Smooth muscle cell (in vitro differentiated cells): ENCODE measurements around the gene MKNK1. TPM values are rescaled to one million over a fixed set of nuclear protein-coding genes. Genes with fewer than 3 reads are reported as not detected.

Experiments used
- DNase-seq: peaks from one replicate; lab custom pipeline; 2025; ENCODE audit not compliant: unreplicated experiment; lab: John Stamatoyannopoulos, UW
- H2AFZ ChIP-seq: fragments of 200-600 bp; sonication (generic); 2 replicates; pipeline ENCODE4 v1.6.0; 2016; ENCODE audit warnings: antibody characterized with exemption, low read depth, mild to moderate bottlenecking
- H3F3A ChIP-seq: fragments of 200-600 bp; sonication (generic); 2 replicates; pipeline ENCODE4 v1.6.0; 2017; ENCODE audit warnings: antibody characterized with exemption, low read depth
- H3K27ac ChIP-seq: fragments of 200-600 bp; sonication (generic); 2 replicates; pipeline ENCODE4 v1.5.1; 2016; ENCODE audit warnings: low read depth, mild to moderate bottlenecking
- H3K27me3 ChIP-seq: fragments of 200-600 bp; sonication (generic); 2 replicates; pipeline ENCODE4 v1.6.1; 2016; ENCODE audit warnings: low read depth, mild to moderate bottlenecking
- H3K36me3 ChIP-seq: fragments of 200-600 bp; sonication (generic); 2 replicates; pipeline ENCODE4 v1.5.1; 2016; ENCODE audit warnings: low read depth
- H3K4me1 ChIP-seq: fragments of 200-600 bp; sonication (generic); 2 replicates; pipeline ENCODE4 v1.5.1; 2016; ENCODE audit warnings: low read depth
- H3K4me2 ChIP-seq: fragments of 200-600 bp; sonication (generic); 2 replicates; pipeline ENCODE4 v1.6.0; 2016; ENCODE audit warnings: mild to moderate bottlenecking
- H3K4me3 ChIP-seq: fragments of 200-600 bp; sonication (generic); 2 replicates; pipeline ENCODE4 v1.5.1; 2016; ENCODE audit warnings: mild to moderate bottlenecking
- H3K79me2 ChIP-seq: fragments of 200-600 bp; sonication (generic); 2 replicates; pipeline ENCODE4 v1.6.0; 2016; ENCODE audit warnings: low read depth, mild to moderate bottlenecking
- H3K9ac ChIP-seq: fragments of 200-600 bp; sonication (generic); 2 replicates; pipeline ENCODE4 v1.6.0; 2016; ENCODE audit warnings: low read depth
- H3K9me3 ChIP-seq: fragments of 200-600 bp; sonication (generic); replicated peaks from 2 replicates; pipeline ENCODE4 v1.5.1; 2016; ENCODE audit warnings: low read depth
- H4K20me1 ChIP-seq: fragments of 200-600 bp; sonication (generic); 2 replicates; pipeline ENCODE4 v1.6.0; 2016; ENCODE audit warnings: low read depth
- WGBS: methylation state at CpG from one replicate; pipeline ENCODE4 v1.1.7; 2016; ENCODE audit warnings: low lambda C conversion rate; 5-methylcytosine and 5-hydroxymethylcytosine counted together
- polyA plus RNA-seq: library from polyadenylated mRNA; unstranded; fragments of >200 nt; fragmentation: Nextera tagmentation; extraction: Ambion mirVana; gene quantifications from 2 replicates; pipeline ENCODE4 v1.2.1, GENCODE V29; 2016
- total RNA-seq: library from RNA; depleted of rRNA; stranded (reverse); fragments of >200 nt; gene quantifications from 2 replicates; pipeline ENCODE4 v1.2.3, GENCODE V29; 2014
- TF ChIP-seq, protein P1 (sequence below): fragments of 200-600 bp; sonication (generic); IDR thresholded peaks from 2 replicates; pipeline ENCODE4 v1.5.1; 2017; ENCODE audit warnings: borderline replicate concordance, mild to moderate bottlenecking, antibody characterized with exemption; ENCODE audit not compliant: insufficient read depth, poor library complexity, severe bottlenecking

MKNK1 gene
- total and polyA plus RNA-seq, 2 experiments from 2014 or later, result 11.7 to 18.7 TPM

DNA sequence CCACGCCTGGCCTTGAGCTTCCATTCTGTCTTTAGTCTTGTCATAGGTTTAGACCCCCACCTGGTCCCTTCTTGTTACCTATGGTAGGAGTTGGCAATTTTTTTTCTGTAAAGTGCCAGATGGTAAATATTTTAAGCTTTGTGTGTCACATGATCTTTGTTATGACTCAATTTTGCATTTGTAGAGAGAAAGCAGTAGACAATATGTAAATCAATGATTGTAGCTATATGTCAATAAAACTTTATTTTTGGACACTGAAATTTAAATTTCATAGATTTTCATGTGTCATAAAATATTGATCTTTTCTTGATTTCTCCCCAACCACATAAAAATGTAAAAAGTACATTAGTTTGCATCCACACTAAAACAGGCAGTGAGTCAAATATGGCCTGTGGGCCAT is 8.0 kb downstream of the MKNK1 start:
- no peaks in the 10 kb centered on the region for H3K27me3 ChIP-seq
- H3K4me2 ChIP-seq, result no peak overlapping the region
- no peak overlapping the region for H3K27ac ChIP-seq
- no peak overlapping the region for H3K9ac ChIP-seq
- 96% methylated on average over 1 of the region's 1 CpG for WGBS
- H3K4me3 ChIP-seq, result no peak overlapping the region
- no peaks in the 10 kb centered on the region for H3K79me2 ChIP-seq
- peaks cover 25% of the 10 kb centered on the region for H4K20me1 ChIP-seq
- no peaks in the 10 kb centered on the region for H3K36me3 ChIP-seq
- no peaks in the 10 kb centered on the region for H3F3A ChIP-seq
- no peak for DNase-seq
- H3K9me3 ChIP-seq, result no peaks in the 10 kb centered on the region
- no peaks in the 10 kb centered on the region for H3K4me1 ChIP-seq
- TF ChIP-seq, protein P1, sequence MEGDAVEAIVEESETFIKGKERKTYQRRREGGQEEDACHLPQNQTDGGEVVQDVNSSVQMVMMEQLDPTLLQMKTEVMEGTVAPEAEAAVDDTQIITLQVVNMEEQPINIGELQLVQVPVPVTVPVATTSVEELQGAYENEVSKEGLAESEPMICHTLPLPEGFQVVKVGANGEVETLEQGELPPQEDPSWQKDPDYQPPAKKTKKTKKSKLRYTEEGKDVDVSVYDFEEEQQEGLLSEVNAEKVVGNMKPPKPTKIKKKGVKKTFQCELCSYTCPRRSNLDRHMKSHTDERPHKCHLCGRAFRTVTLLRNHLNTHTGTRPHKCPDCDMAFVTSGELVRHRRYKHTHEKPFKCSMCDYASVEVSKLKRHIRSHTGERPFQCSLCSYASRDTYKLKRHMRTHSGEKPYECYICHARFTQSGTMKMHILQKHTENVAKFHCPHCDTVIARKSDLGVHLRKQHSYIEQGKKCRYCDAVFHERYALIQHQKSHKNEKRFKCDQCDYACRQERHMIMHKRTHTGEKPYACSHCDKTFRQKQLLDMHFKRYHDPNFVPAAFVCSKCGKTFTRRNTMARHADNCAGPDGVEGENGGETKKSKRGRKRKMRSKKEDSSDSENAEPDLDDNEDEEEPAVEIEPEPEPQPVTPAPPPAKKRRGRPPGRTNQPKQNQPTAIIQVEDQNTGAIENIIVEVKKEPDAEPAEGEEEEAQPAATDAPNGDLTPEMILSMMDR, result no peak
- no peak overlapping the region for H2AFZ ChIP-seq

DNA sequence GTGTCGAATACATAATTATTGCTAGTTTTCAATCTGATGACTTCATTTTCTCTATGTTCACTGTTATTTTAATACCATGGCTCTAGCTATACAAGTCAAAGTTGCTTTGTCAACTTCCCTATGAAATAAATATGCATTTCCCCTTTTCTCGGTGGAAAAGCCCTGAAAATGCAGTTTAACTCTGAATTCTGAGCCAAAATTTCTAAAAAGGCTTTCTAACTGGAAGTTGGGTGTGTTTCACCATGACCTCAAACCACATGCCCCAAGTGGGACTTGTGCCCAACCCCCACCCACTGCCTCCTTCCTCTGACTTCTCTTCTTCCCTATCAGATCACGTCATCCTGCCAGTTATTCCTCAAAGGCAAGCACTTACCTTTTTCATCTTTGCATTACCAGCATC is 8.9 kb downstream of the MKNK1 start:
- TF ChIP-seq, protein P1, result no peak
- no peak overlapping the region for H3K27ac ChIP-seq
- no peaks in the 10 kb centered on the region for H3K36me3 ChIP-seq
- no peak overlapping the region for H3K4me3 ChIP-seq
- H2AFZ ChIP-seq, result no peak overlapping the region
- DNase-seq, result no peak
- H3K27me3 ChIP-seq, result no peaks in the 10 kb centered on the region
- no peak overlapping the region for H3K9ac ChIP-seq
- H3K4me1 ChIP-seq, result no peaks in the 10 kb centered on the region
- no peak overlapping the region for H3K4me2 ChIP-seq
- H3K9me3 ChIP-seq, result no peaks in the 10 kb centered on the region
- no peaks in the 10 kb centered on the region for H3K79me2 ChIP-seq
- WGBS, result 93% methylated on average over 3 of the region's 3 CpGs
- H3F3A ChIP-seq, result no peaks in the 10 kb centered on the region
- peaks cover 25% of the 10 kb centered on the region for H4K20me1 ChIP-seq

DNA sequence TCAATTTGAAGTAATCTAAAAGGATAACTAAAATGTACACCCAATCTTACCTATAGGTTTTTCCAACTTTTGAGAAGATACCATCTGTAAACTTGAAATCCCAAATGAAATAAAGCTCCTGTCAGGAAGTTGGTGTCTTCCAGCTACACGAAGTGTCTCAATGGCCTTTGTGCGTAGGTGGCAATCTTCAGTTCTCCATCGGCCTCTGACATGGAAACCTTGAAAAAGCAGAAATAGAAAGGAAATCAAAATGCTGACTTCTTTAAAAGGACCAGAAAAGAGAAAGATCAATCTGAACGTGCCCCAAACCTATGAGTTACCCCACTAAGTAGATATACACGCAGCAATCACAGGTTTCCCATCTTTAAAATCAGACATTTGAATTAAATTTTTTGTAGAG is 10.0 kb downstream of the MKNK1 start:
- WGBS, result 99% methylated on average over 5 of the region's 5 CpGs
- Histone ChIP-seq H3K4me2 (no peak overlapping the region), H4K20me1 (peaks cover 25% of the 10 kb centered on the region), H3K9me3 (no peaks in the 10 kb centered on the region), H3K4me3 (no peak overlapping the region), H3K27ac (no peak overlapping the region), H3K79me2 (no peaks in the 10 kb centered on the region), H3K36me3 (no peaks in the 10 kb centered on the region), H3K9ac (no peak overlapping the region), H3F3A (no peaks in the 10 kb centered on the region), H2AFZ (no peak overlapping the region), H3K4me1 (no peaks in the 10 kb centered on the region), H3K27me3 (no peaks in the 10 kb centered on the region)
- TF ChIP-seq, protein P1, result no peak
- no peak for DNase-seq

DNA sequence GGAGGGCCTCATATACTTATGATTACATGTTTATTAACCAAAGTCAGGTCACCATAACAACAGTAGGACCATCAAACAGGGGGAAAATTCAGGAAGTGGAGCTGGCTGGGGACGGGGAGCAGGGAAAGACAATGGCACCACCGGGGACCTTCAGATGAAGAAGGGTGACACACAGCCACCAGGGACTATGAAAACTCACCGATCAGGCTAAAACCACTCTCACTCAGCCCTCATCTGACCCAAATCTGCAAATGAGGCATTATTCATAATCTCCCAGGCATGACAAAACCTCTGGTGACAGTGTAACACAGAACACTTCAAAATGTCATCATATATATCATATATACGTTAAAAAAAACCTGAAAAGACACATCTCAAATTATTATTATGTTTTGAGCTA is 11.2 kb downstream of the MKNK1 start:
- no peaks in the 10 kb centered on the region for H3K4me1 ChIP-seq
- no peak overlapping the region for H3K9ac ChIP-seq
- no peaks in the 10 kb centered on the region for H3K9me3 ChIP-seq
- no peaks in the 10 kb centered on the region for H3F3A ChIP-seq
- WGBS, result 89% methylated on average over 4 of the region's 4 CpGs
- peaks cover 25% of the 10 kb centered on the region for H4K20me1 ChIP-seq
- H2AFZ ChIP-seq, result no peak overlapping the region
- TF ChIP-seq, protein P1, result no peak
- no peaks in the 10 kb centered on the region for H3K36me3 ChIP-seq
- no peaks in the 10 kb centered on the region for H3K27me3 ChIP-seq
- H3K4me2 ChIP-seq, result no peak overlapping the region
- no peak overlapping the region for H3K27ac ChIP-seq
- no peaks in the 10 kb centered on the region for H3K79me2 ChIP-seq
- no peak overlapping the region for H3K4me3 ChIP-seq
- DNase-seq, result no peak
